HG03045 (cell line): ENCODE measurements around the gene OLIG2.

Source experiments
- ATAC-seq: cut with Tn5 transposase; IDR thresholded peaks from one replicate; pipeline ENCODE4 v1.9.1; 2021; ENCODE audit warnings: mild to moderate bottlenecking, moderate library complexity; ENCODE audit not compliant: unreplicated experiment

Gene OLIG2

GRCh38 chr21:33063907-33064622 lies 38.3 kb downstream of the OLIG2 start:
- no peak for ATAC-seq

DNA sequence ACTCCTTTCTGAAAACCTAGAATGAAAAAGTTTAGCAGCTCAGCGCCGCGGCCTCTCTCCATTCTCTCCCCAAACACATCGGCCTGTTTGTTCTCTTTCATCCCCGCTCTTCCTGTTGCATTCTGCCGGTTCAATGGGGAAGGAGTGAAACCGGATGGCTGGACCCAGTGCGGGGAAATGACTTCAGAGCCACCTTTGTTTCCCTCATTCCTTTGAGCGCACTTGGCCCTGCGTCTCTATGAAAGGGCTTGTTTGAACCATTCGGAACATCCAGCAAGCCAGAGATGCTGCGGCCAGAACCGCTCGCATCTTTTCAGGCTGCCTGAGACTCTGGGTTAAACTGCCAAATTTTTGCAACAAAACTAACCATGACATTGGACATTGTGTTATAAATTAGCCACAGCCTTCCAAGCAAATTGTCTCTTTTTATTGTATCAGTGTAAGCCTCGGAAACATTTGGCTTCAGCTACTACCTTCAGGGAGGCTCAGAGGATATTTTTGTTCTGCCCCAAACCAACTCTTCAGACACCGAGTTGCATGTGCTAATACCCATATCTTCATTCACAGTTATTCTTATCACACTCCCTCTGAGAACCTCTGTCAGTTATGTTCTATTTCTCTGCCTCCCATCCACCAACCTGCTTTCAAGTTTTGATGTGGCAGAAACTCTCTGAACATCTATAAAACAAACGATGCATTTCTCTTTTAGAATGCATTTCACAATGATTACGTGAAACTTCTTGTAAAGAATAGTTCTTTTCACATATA lies 39.1 kb downstream of the OLIG2 start:
- ATAC-seq: no peak

- no peak for ATAC-seq
Observed at GRCh38 chr21:33067043-33067442, 41.3 kb downstream of the OLIG2 start.

DNA sequence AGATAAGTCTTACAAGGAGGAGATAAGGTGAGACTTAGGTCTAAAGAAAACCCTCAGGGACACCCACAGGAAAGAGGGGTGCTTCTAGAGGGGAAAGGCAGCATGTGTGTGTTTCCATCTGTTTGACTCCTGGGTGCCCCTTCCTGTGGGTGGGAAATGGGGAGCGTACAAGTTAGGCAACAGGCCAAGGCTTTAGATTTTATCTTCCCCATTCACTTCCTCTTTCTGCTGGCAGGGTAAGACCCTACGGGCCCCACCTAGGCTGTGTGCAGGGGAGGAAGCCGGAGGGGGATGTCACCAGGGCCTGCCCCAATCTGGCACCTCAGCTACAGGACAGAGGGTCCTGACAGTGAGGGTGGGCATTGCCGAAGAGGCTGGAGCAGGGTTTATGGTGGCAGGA lies 41.7 kb downstream of the OLIG2 start:
- no peak for ATAC-seq

GRCh38 chr21:33069243-33069642 lies 43.5 kb downstream of the OLIG2 start:
- no peak for ATAC-seq

DNA sequence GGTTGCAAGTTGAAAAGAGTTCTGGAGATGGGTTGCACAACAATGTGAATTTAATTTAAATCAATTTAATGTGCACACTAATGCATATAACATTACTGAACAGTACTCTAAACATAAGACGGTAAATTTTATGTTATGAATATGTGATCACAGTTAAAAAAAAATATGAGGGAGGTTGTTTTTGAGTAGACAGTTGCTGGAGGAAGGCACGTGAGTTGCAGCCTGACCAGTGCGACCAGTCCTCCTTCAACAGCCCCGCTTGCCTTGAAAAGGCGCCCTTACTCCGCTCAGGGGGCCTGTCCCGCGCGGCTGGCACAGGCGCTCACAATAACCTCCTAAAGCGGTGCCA lies 43.9 kb downstream of the OLIG2 start:
- ATAC-seq: no peak

DNA sequence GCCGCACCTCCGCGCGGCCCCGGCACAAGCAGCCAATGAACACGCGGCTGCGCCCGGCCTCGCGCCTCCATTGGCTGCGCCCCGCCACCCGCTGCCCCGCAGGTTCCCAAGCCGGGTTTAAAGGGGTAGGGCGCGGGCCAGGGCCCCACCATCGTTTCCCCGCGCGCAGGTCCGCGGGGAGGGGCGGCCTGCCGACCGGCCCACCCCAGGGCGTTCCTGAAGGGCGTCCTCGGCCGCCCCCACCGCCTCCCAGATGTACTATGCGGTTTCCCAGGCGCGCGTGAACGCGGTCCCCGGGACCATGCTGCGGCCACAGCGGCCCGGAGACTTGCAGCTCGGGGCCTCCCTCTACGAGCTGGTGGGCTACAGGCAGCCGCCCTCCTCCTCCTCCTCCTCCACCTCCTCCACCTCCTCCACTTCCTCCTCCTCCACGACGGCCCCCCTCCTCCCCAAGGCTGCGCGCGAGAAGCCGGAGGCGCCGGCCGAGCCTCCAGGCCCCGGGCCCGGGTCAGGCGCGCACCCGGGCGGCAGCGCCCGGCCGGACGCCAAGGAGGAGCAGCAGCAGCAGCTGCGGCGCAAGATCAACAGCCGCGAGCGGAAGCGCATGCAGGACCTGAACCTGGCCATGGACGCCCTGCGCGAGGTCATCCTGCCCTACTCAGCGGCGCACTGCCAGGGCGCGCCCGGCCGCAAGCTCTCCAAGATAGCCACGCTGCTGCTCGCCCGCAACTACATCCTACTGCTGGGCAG lies 44.4 kb downstream of the OLIG2 start, which contains the start of gene OLIG1:
Gene OLIG1 (plus strand): TSS at position 148 of the 750 bp plus-strand sequence. CDS start 106 bp downstream, at position 254.
- no peak for ATAC-seq

DNA sequence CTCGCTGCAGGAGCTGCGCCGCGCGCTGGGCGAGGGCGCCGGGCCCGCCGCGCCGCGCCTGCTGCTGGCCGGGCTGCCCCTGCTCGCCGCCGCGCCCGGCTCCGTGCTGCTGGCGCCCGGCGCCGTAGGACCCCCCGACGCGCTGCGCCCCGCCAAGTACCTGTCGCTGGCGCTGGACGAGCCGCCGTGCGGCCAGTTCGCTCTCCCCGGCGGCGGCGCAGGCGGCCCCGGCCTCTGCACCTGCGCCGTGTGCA lies 44.9 kb downstream of the OLIG2 start:
- ATAC-seq: no peak

- ATAC-seq: no peak
Observed at GRCh38 chr21:33070998-33071769, 45.4 kb downstream of the OLIG2 start.

DNA sequence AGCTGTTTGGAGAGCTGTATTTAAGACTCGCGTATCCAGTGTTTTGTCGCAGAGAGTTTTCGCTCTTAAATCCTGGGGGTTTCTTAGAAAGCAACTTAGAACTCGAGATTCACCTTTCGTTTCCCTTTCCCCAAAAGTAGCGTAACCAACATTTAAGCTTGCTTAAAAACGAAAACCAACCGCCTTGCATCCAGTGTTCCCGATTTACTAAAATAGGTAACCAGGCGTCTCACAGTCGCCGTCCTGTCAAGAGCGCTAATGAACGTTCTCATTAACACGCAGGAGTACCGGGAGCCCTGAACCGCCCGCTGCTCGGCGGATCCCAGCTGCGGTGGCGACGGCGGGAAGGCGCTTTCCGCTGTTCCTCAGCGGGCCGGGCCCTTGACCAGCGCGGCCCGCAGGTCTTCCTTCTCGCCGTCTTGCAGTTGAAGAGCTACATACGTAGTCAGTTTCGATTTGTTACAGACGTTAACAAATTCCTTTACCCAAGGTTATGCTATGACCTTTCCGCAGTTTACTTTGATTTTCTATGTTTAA lies 46.1 kb downstream of the OLIG2 start:
- no peak for ATAC-seq

GRCh38 chr21:33073636-33074035 lies 47.9 kb downstream of the OLIG2 start:
- no peak for ATAC-seq

DNA sequence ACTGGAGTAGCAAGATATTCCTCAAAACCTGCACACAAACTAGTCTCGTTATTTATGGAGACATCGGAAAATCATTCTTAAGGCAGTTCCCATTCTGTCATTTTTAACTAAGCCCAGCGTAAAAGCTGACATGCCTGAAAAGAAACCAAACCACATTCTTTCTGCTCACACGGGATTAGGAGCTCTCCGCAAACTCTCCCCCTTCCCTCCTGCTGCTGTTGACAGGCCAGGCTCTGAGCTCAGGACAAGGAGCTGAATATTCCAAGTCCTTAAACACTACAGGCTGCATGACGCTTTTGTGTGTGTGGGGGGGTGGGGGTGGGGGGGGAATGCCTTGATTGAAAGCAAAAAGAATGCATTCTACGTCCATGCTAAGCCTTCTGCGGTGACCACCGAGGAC lies 49.4 kb downstream of the OLIG2 start:
- no peak for ATAC-seq

- no peak for ATAC-seq
Observed at GRCh38 chr21:33075596-33076195, 50.0 kb downstream of the OLIG2 start.

DNA sequence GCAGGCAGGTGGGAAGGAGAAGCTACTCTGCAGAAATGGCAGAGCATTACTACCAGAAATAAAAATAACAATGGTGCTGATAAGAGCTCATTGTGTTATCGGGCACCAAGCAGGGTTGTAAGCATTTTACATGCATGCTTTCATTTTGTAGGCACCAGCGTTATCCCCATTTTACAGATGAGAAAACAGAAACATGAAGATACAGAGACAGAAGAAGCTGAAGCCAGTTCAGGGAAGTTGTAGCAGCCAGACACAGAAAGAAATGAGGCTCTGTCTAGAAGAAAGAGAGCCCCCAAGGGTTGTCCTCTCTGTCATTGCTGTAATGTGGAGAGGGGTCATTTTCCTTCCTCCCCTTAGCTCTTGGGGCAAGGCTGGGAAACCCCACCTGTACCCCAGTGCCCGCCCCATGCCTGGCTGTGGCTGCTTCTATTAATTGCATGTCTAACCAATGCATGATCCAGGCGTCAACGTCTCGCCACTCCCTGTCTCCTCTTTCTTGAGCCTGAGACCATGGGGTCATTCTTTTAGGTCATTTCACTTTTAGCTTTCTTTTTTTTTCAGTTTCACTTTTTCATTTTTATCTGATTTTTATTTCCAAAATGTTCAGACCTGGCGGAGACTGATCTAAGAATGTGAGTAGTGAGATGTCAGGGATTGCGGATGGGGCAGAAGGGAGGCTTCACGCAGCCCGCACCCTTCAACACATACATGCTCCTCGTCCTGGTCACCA lies 51.0 kb downstream of the OLIG2 start:
- no peak for ATAC-seq
